Loucy (cell line): ENCODE data around the gene ARHGEF16.

Source experiments
- CTCF ChIP-seq: fragments of 200-600 bp; sonication (generic); conservative IDR thresholded peaks from 2 replicates; pipeline ENCODE4 v1.5.1; 2014; ENCODE audit warnings: mild to moderate bottlenecking, antibody characterized with exemption, low read length
- EZH2phosphoT487 ChIP-seq: fragments of 200-600 bp; IDR thresholded peaks from 2 replicates; pipeline ENCODE4 v1.6.1; 2018; ENCODE audit warnings: antibody characterized with exemption, mild to moderate bottlenecking, moderate library complexity, borderline replicate concordance

GRCh38 chr1:3469104-3469848, 14.8 kb downstream of the ARHGEF16 start:
- TF ChIP-seq CTCF (no peak), EZH2phosphoT487 (no peak)
